HepG2 (cell line): ENCODE data around the gene SERP1. TPM values are rescaled to one million over a fixed set of nuclear protein-coding genes. Genes with fewer than 3 reads are reported as not detected.

Experiments
- ATAC-seq: fragments of 200-7000 bp; cut with Tn5 transposase; 3 replicates; pipeline ENCODE4 v1.9.1; 2020; ENCODE audit warnings: mild to moderate bottlenecking, moderate library complexity
- BruUV-seq: library from RNA; stranded (reverse); fragments of 400-500 nt; replicated peaks from 2 replicates; lab custom pipeline; 2021; lab: Mats Ljungman, UMichigan
- CTCF ChIA-PET: fragments of 300-600 bp; formaldehyde crosslinking; extraction: SDS; loops from one replicate; lab custom pipeline; 2021; ENCODE audit warnings: low total read pairs, inconsistent platforms, low intra/inter-chr PET ratio; lab: Yijun Ruan, JAX
- POLR2A ChIA-PET: fragments of 350-600 bp; sonication (Branson Sonifier 250); formaldehyde crosslinking; loops from one replicate; lab custom pipeline; 2020; ENCODE audit warnings: antibody characterized with exemption, inconsistent platforms; lab: Yijun Ruan, JAX
- DNase-seq: peaks from one replicate; pipeline ENCODE4 v3.0.0-alpha.2; 2015; ENCODE audit warnings: low spot score
- FAIRE-seq: peaks from 3 replicates; lab custom pipeline; 2011; peaks lifted over from hg19 to GRCh38; lab: Jason Lieb, UNC
- H2AFZ ChIP-seq: one replicate; pipeline ENCODE4 v1.6.1; 2011; ENCODE audit warnings: low read length, inconsistent platforms
- H3K27ac ChIP-seq: fragments of 300-600 bp; 3 replicates; pipeline ENCODE4 v1.8.0; 2011; ENCODE audit warnings: mixed run types, mild to moderate bottlenecking, mixed read lengths, low read length, inconsistent platforms; ENCODE audit not compliant: insufficient read depth; ENCODE audit errors: extremely low read length
- H3K27me3 ChIP-seq, 2 experiments: fragments of 200-600 bp in 1 of 2; 2 replicates in 1 of 2; 3 replicates in 1 of 2; pipeline versions ENCODE4 v1.6.0 to v1.8.0; 2011; ENCODE audit warnings: low read length in 2 of 2, mild to moderate bottlenecking in 2 of 2, moderate library complexity in 2 of 2, inconsistent platforms in 1 of 2; ENCODE audit not compliant: insufficient read depth in 2 of 2, control insufficient read depth in 1 of 2
- H3K36me3 ChIP-seq, 2 experiments: fragments of 200-600 bp in 1 of 2; replicated peaks in 1 of 2; 2 replicates in 1 of 2; 3 replicates in 1 of 2; pipeline versions ENCODE4 v1.5.1 to v1.8.0; 2011; ENCODE audit warnings: low read length in 2 of 2, inconsistent platforms in 1 of 2; ENCODE audit not compliant: insufficient read depth in 2 of 2, control insufficient read depth in 1 of 2
- H3K4me1 ChIP-seq: 2 replicates; pipeline ENCODE4 v1.5.1; 2012; ENCODE audit warnings: low read length, inconsistent platforms; ENCODE audit not compliant: insufficient read depth
- H3K4me2 ChIP-seq: 2 replicates; pipeline ENCODE4 v1.6.0; 2011; ENCODE audit warnings: low read depth, low read length, inconsistent platforms
- H3K4me3 ChIP-seq, 3 experiments: fragments of 200-600 bp in 1 of 3; sonication (generic), shearing (Covaris generic) in 1 of 3; replicated peaks in 1 of 3; 2 replicates each; pipeline ENCODE4 v1.5.1; 2011 to 2016; ENCODE audit warnings: low read length in 3 of 3, inconsistent platforms in 2 of 3, low read depth in 2 of 3, mild to moderate bottlenecking in 2 of 3, control low read depth in 1 of 3, mixed read lengths in 1 of 3; ENCODE audit not compliant: insufficient read depth in 1 of 3
- H3K79me2 ChIP-seq: one replicate; pipeline ENCODE4 v1.6.1; 2011; ENCODE audit warnings: low read length, inconsistent platforms; ENCODE audit not compliant: insufficient read depth
- H3K9ac ChIP-seq: 2 replicates; pipeline ENCODE4 v1.6.0; 2011; ENCODE audit warnings: mild to moderate bottlenecking, low read depth, low read length, inconsistent platforms; ENCODE audit not compliant: insufficient read depth
- H3K9me3 ChIP-seq: 2 replicates; pipeline ENCODE4 v1.5.1; 2012; ENCODE audit warnings: mild to moderate bottlenecking, low read length
- H4K20me1 ChIP-seq: 2 replicates; pipeline ENCODE4 v1.6.0; 2011; ENCODE audit warnings: inconsistent platforms, mild to moderate bottlenecking, low read length, moderate library complexity; ENCODE audit not compliant: insufficient read depth
- ARNT2 ChIP-seq: sonication (generic); formaldehyde crosslinking; IDR thresholded peaks from 2 replicates; pipeline ENCODE4 v1.8.0; 2022; ENCODE audit warnings: mild to moderate bottlenecking, low read depth, missing genetic modification reagents, moderate library complexity
- CREM ChIP-seq, 2 experiments: sonication (generic) in 1 of 2; formaldehyde crosslinking in 1 of 2; IDR thresholded peaks; 2 replicates each; pipeline versions ENCODE4 v1.4.0 to v1.6.1; 2016 to 2020; ENCODE audit warnings: antibody characterized with exemption in 1 of 2, mild to moderate bottlenecking in 1 of 2, missing genetic modification reagents in 1 of 2
- FOXA1 ChIP-seq, 2 experiments: fragments of 450-650 bp in 1 of 2; sonication (generic) in 1 of 2; formaldehyde crosslinking in 1 of 2; IDR thresholded peaks; 2 replicates each; pipeline versions ENCODE4 v1.4.0 to v1.6.1; 2016 to 2020; ENCODE audit warnings: missing genetic modification reagents in 1 of 2
- GATAD2A ChIP-seq: IDR thresholded peaks from 2 replicates; pipeline ENCODE4 v1.6.1; 2016
- HNRNPH1 ChIP-seq: fragments of 200-400 bp; formaldehyde crosslinking; optimal IDR thresholded peaks from 2 replicates; pipeline ENCODE3; 2017; ENCODE audit warnings: mild to moderate bottlenecking, low read depth, low read length
- NFIB ChIP-seq: sonication (generic); formaldehyde crosslinking; IDR thresholded peaks from 2 replicates; pipeline ENCODE4 v1.9.0; 2021; ENCODE audit warnings: missing genetic modification reagents, mild to moderate bottlenecking, borderline replicate concordance
- PRDM10 ChIP-seq: sonication (generic); formaldehyde crosslinking; IDR thresholded peaks from 2 replicates; pipeline ENCODE4 v1.4.0; 2020; ENCODE audit warnings: low read depth, missing genetic modification reagents
- TCF7L2 ChIP-seq: IDR thresholded peaks from 2 replicates; pipeline ENCODE4 v1.6.1; 2011; ENCODE audit warnings: mild to moderate bottlenecking, low read depth, low read length, moderate library complexity
- WIZ ChIP-seq: sonication (generic); formaldehyde crosslinking; IDR thresholded peaks from 2 replicates; pipeline ENCODE4 v1.5.1; 2020; ENCODE audit warnings: mild to moderate bottlenecking, missing genetic modification reagents
- ZBTB37 ChIP-seq: sonication (generic); formaldehyde crosslinking; IDR thresholded peaks from 2 replicates; pipeline ENCODE4 v1.4.0; 2020; ENCODE audit warnings: mild to moderate bottlenecking, missing genetic modification reagents
- ZHX1 ChIP-seq: sonication (generic); formaldehyde crosslinking; IDR thresholded peaks from 2 replicates; pipeline ENCODE4 v1.8.1; 2022; ENCODE audit warnings: low read depth, mild to moderate bottlenecking, missing genetic modification reagents
- ZNF558 ChIP-seq: sonication (generic); formaldehyde crosslinking; IDR thresholded peaks from 2 replicates; pipeline ENCODE4 v1.9.0; 2022; ENCODE audit warnings: mild to moderate bottlenecking, missing genetic modification reagents, borderline replicate concordance
- ZNF777 ChIP-seq: sonication (generic); formaldehyde crosslinking; IDR thresholded peaks from 2 replicates; pipeline ENCODE4 v1.4.0; 2020; ENCODE audit warnings: missing genetic modification reagents
- ZSCAN20 ChIP-seq: sonication (generic); formaldehyde crosslinking; IDR thresholded peaks from 2 replicates; pipeline ENCODE4 v1.4.0; 2020; ENCODE audit warnings: missing genetic modification reagents, mild to moderate bottlenecking, borderline replicate concordance
- whole genome bisulfite sequencing: methylation state at CpG from one replicate; pipeline ENCODE4 v1.1.6; 2017; ENCODE audit warnings: low lambda C conversion rate; 5-methylcytosine and 5-hydroxymethylcytosine counted together
- in situ Hi-C: cut with HindIII; loops from 2 replicates; pipeline ENCODE4 v1.10.0; 2017; ENCODE audit warnings: low pct_unique_long_range_greater_than_20kb; ENCODE audit not compliant: extremely low pct_ligation_motif_present
- intact Hi-C: fragments of 100-400 bp; cut with micrococcal nuclease; formaldehyde crosslinking; loops from one replicate; pipeline ENCODE4 v1.10.0; 2022; ENCODE audit not compliant: unreplicated experiment
- polyA plus RNA-seq, 8 experiments: library from polyadenylated mRNA; depleted of rRNA in 3 of 8; stranded (reverse) in 7 of 8; unstranded in 1 of 8; fragments of >200 nt; fragmentation: Illumina TruSeq in 4 of 8; extraction: Trizol in 4 of 8; gene quantifications; 2 replicates each; pipeline versions ENCODE4 v1.2.1 to v1.2.3, GENCODE V29; 2011 to 2016; ENCODE audit warnings: low read depth in 4 of 8, missing spikeins in 1 of 8, mixed read lengths in 1 of 8; ENCODE audit not compliant: insufficient read depth in 1 of 8
- total RNA-seq, 5 experiments: library from RNA; depleted of rRNA; stranded (reverse); fragments of >200 nt; fragmentation: Illumina TruSeq; extraction: Trizol; gene quantifications; 2 replicates each; pipeline ENCODE4 v1.2.3, GENCODE V29; 2016; ENCODE audit warnings: low read depth in 1 of 5

SERP1 gene
- total and polyA plus RNA-seq, 2 of the 13 experiments (the other 11 are each of a cell fraction or from before 2014, with no cell fraction given): 61.2 to 95.0 TPM

- DNase-seq: peak; percentile 7
- in situ Hi-C loops (loop anchor here (5.0 kb wide), 1 partner anchor 57 kb away; the partner anchor contains the start of gene SELENOT), intact Hi-C loops (loop anchor here (5.0 to 10.0 kb wide), 2 partner anchors 133 to 159 kb away; partner anchors contain the start of gene ERICH6)
- ChIA-PET POLR2A (interaction anchor here (0.7 to 2.8 kb wide), 15 partner anchors 8 to 234 kb away, joined by 3 to 21 read pairs (median 3); partner anchors contain the start of genes ERICH6, SELENOT, SIAH2 and TSC22D2), CTCF (no interaction called here)
- H2AFZ ChIP-seq: no peak overlapping the region
- H3K36me3 ChIP-seq: peaks cover 2 to 14% of the 10 kb centered on the region in 2 experiments; a peak in 3 of 5 replicates
- no TSS peak for BruUV-seq
- H3K79me2 ChIP-seq: peaks cover 75% of the 10 kb centered on the region
- peaks cover 54% of the 10 kb centered on the region for H3K4me1 ChIP-seq
- peak; percentile 1; the same call in 1 of the 3 replicates for ATAC-seq
- peaks cover 0 to 7% of the 10 kb centered on the region in 2 experiments; a peak in 1 of 5 replicates for H3K27me3 ChIP-seq
- peak overlapping the region; percentile 67 for H3K4me2 ChIP-seq
- H3K9me3 ChIP-seq: no peaks in the 10 kb centered on the region
- 0% methylated on average over 19 of the region's 54 CpGs for WGBS
- no peak for FAIRE-seq
- H3K27ac ChIP-seq: peak overlapping the region; percentile 97
- H3K9ac ChIP-seq: peak overlapping the region; percentile 99
- H4K20me1 ChIP-seq: peaks cover 17% of the 10 kb centered on the region; the same call in 1 of the 2 replicates
- H3K4me3 ChIP-seq: peak overlapping the region; percentile 94 to 97 (median 94)
- TF ChIP-seq GATAD2A (CRISPR knock-in tag) (no peak), ZSCAN20 (CRISPR knock-in tag) (0 out of 2 replicates have a peak, but pooled peaks have one; percentile 35), CREM (IDR thresholded peaks at IDR 0.05) (no peak), CREM (CRISPR knock-in tag; IDR thresholded peaks at IDR 0.05) (no peak), WIZ (no peak), PRDM10 (CRISPR knock-in tag) (no peak), ZNF777 (CRISPR knock-in tag) (no peak; the same call in 1 of the 2 replicates), FOXA1 (IDR thresholded peaks at IDR 0.05) (no peak), FOXA1 (CRISPR knock-in tag; IDR thresholded peaks at IDR 0.05) (no peak), ZNF558 (0 out of 2 replicates have a peak, but pooled peaks have one; percentile 11), ARNT2 (CRISPR knock-in tag) (peak; percentile 20; the same call in 1 of the 2 replicates), HNRNPH1 (no peak), NFIB (CRISPR knock-in tag) (no peak), ZBTB37 (CRISPR knock-in tag) (no peak), TCF7L2 (no peak), ZHX1 (CRISPR knock-in tag) (no peak)
Observed at GRCh38 chr3:150545419-150546225, 674 bp downstream of the SERP1 start.
